Loucy (cell line): ENCODE results near the gene MKLN1.

Source experiments
- H2AFZ ChIP-seq: fragments of 200-600 bp; sonication (generic); 2 replicates; pipeline ENCODE4 v1.6.0; 2016; ENCODE audit warnings: antibody characterized with exemption, mild to moderate bottlenecking, low read length, moderate library complexity
- H3F3A ChIP-seq: fragments of 200-600 bp; 2 replicates; pipeline ENCODE4 v1.6.0; 2016; ENCODE audit warnings: antibody characterized with exemption, low read depth, mild to moderate bottlenecking
- H3K27me3 ChIP-seq: fragments of 200-600 bp; sonication (generic); 2 replicates; pipeline ENCODE4 v1.6.1; 2014; ENCODE audit warnings: low read length, mild to moderate bottlenecking; ENCODE audit not compliant: insufficient read depth, poor library complexity, severe bottlenecking
- H3K36me3 ChIP-seq: fragments of 200-600 bp; sonication (generic); 2 replicates; pipeline ENCODE4 v1.6.1; 2016; ENCODE audit warnings: low read length; ENCODE audit not compliant: insufficient read depth
- H3K4me1 ChIP-seq: fragments of 200-600 bp; sonication (generic); 2 replicates; pipeline ENCODE4 v1.5.1; 2014; ENCODE audit warnings: low read length, mild to moderate bottlenecking; ENCODE audit not compliant: insufficient read depth, poor library complexity, severe bottlenecking
- H3K4me2 ChIP-seq: fragments of 200-600 bp; sonication (generic); 2 replicates; pipeline ENCODE4 v1.6.0; 2014; ENCODE audit warnings: antibody characterized with exemption, low read length, low read depth, mild to moderate bottlenecking; ENCODE audit not compliant: poor library complexity, severe bottlenecking
- H3K4me3 ChIP-seq: fragments of 200-600 bp; sonication (generic); 2 replicates; pipeline ENCODE4 v1.5.1; 2014; ENCODE audit warnings: low read length, mild to moderate bottlenecking, mixed read lengths; ENCODE audit not compliant: poor library complexity, severe bottlenecking
- H3K79me2 ChIP-seq: fragments of 200-600 bp; sonication (generic); 2 replicates; pipeline ENCODE4 v1.6.1; 2014; ENCODE audit warnings: low read length; ENCODE audit not compliant: insufficient read depth
- H3K9ac ChIP-seq: fragments of 200-600 bp; sonication (generic); 2 replicates; pipeline ENCODE4 v1.6.0; 2014; ENCODE audit warnings: mild to moderate bottlenecking, low read depth, low read length, moderate library complexity; ENCODE audit not compliant: poor library complexity, severe bottlenecking
- H3K9me2 ChIP-seq: fragments of 200-600 bp; sonication (generic); replicated peaks from 2 replicates; pipeline ENCODE4 v1.6.1; 2016; ENCODE audit warnings: low read depth, low read length, mixed read lengths
- H3K9me3 ChIP-seq: fragments of 200-600 bp; sonication (generic); 2 replicates; pipeline ENCODE4 v1.6.1; 2014; ENCODE audit warnings: mild to moderate bottlenecking, antibody characterized with exemption, low read length, low read depth; ENCODE audit not compliant: insufficient read depth
- H4K20me1 ChIP-seq: fragments of 200-600 bp; sonication (generic); 2 replicates; pipeline ENCODE4 v1.6.0; 2014; ENCODE audit warnings: antibody characterized with exemption, low read length, mild to moderate bottlenecking; ENCODE audit not compliant: insufficient read depth, poor library complexity, severe bottlenecking
- CTCF ChIP-seq: fragments of 200-600 bp; sonication (generic); conservative IDR thresholded peaks from 2 replicates; pipeline ENCODE4 v1.5.1; 2014; ENCODE audit warnings: mild to moderate bottlenecking, antibody characterized with exemption, low read length
- EZH2phosphoT487 ChIP-seq: fragments of 200-600 bp; IDR thresholded peaks from 2 replicates; pipeline ENCODE4 v1.6.1; 2018; ENCODE audit warnings: antibody characterized with exemption, mild to moderate bottlenecking, moderate library complexity, borderline replicate concordance

MKLN1 gene

GRCh38 chr7:131527456-131527855, 199.8 kb downstream of the MKLN1 start:
- H3F3A ChIP-seq: no peaks in the 10 kb centered on the region
- H3K79me2 ChIP-seq: no peaks in the 10 kb centered on the region

GRCh38 chr7:131529179-131529578, 201.5 kb downstream of the MKLN1 start:
- Histone ChIP-seq H3K4me3 (no peak overlapping the region), H3K4me2 (no peak overlapping the region), H4K20me1 (no peaks in the 10 kb centered on the region), H3F3A (no peaks in the 10 kb centered on the region), H3K4me1 (no peaks in the 10 kb centered on the region), H2AFZ (no peak overlapping the region), H3K79me2 (no peaks in the 10 kb centered on the region), H3K9ac (no peak overlapping the region), H3K27me3 (no peaks in the 10 kb centered on the region), H3K36me3 (no peaks in the 10 kb centered on the region), H3K9me3 (no peaks in the 10 kb centered on the region), H3K9me2 (no peaks in the 10 kb centered on the region)
- TF ChIP-seq CTCF (no peak), EZH2phosphoT487 (no peak)

More at GRCh38 chr7:131527456-131527855, 199.8 kb downstream of the MKLN1 start:
- Histone ChIP-seq H3K9me3 (no peaks in the 10 kb centered on the region), H3K4me3 (no peak overlapping the region), H3K4me1 (no peaks in the 10 kb centered on the region), H3K27me3 (no peaks in the 10 kb centered on the region), H3K36me3 (no peaks in the 10 kb centered on the region), H3K9ac (no peak overlapping the region), H3K4me2 (no peak overlapping the region), H2AFZ (no peak overlapping the region), H3K9me2 (no peaks in the 10 kb centered on the region), H4K20me1 (no peaks in the 10 kb centered on the region)
- no peak for TF ChIP-seq CTCF
- no peak for TF ChIP-seq EZH2phosphoT487

GRCh38 chr7:131529617-131530016, 201.9 kb downstream of the MKLN1 start:
- no peaks in the 10 kb centered on the region for H3K4me1 ChIP-seq
- H3K36me3 ChIP-seq: no peaks in the 10 kb centered on the region
- TF ChIP-seq CTCF (no peak), EZH2phosphoT487 (no peak)

More at GRCh38 chr7:131529617-131530016, 201.9 kb downstream of the MKLN1 start:
- no peaks in the 10 kb centered on the region for H4K20me1 ChIP-seq
- H3K4me2 ChIP-seq: no peak overlapping the region
- no peaks in the 10 kb centered on the region for H3K9me3 ChIP-seq
- H3K9me2 ChIP-seq: no peaks in the 10 kb centered on the region
- H3K27me3 ChIP-seq: no peaks in the 10 kb centered on the region
- no peaks in the 10 kb centered on the region for H3F3A ChIP-seq
- H3K4me3 ChIP-seq: no peak overlapping the region
- H3K79me2 ChIP-seq: no peaks in the 10 kb centered on the region
- no peak overlapping the region for H3K9ac ChIP-seq
- H2AFZ ChIP-seq: no peak overlapping the region
